GM12801 (cell line): ENCODE results near the gene HOXD3.

Experiments
- CTCF ChIP-seq: IDR thresholded peaks from one replicate; pipeline ENCODE4 v1.5.1; 2011; ENCODE audit warnings: control low read depth; ENCODE audit not compliant: insufficient read length; ENCODE audit errors: extremely low read depth

HOXD3 gene

GRCh38 chr2:176128982-176129796, 27.9 kb upstream of the HOXD3 start, which contains the start of gene HOXD8:
HOXD8 (plus strand) TSS chr2:176129705; CDS start chr2:176130367, 662 bp downstream.
- no peak for TF ChIP-seq CTCF

- TF ChIP-seq CTCF = no peak
Measured at GRCh38 chr2:176129813-176130146, 27.3 kb upstream of the HOXD3 start.

DNA sequence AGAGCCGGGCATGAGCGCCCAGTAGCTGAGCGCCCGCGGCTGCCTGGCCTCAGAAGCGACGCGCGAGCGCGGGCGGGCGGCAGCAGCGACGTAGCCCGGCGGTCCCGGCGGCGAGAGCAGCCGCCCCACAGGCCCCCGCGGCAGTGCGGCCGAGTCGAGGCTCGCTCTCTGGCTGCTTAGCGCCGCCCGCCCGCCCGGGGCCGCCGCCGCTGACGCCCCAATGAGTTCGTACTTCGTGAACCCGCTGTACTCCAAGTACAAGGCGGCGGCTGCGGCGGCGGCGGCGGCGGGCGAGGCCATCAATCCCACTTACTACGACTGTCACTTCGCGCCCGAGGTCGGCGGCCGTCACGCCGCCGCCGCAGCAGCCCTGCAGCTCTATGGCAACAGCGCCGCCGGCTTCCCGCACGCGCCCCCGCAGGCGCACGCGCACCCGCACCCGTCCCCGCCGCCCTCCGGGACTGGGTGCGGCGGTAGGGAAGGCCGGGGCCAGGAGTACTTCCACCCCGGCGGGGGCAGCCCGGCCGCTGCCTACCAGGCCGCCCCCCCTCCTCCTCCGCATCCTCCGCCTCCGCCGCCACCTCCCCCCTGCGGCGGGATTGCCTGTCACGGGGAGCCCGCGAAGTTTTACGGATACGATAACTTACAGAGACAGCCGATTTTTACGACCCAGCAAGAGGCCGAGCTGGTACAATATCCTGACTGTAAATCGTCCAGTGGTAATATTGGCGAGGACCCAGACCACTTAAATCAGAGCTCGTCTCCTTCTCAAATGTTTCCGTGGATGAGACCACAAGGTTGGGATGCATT, 26.8 kb upstream of the HOXD3 start:
- TF ChIP-seq CTCF = no peak

GRCh38 chr2:176130957-176131847, 25.9 kb upstream of the HOXD3 start:
- no peak for TF ChIP-seq CTCF

GRCh38 chr2:176131848-176132158, 25.3 kb upstream of the HOXD3 start:
- TF ChIP-seq CTCF = no peak

DNA sequence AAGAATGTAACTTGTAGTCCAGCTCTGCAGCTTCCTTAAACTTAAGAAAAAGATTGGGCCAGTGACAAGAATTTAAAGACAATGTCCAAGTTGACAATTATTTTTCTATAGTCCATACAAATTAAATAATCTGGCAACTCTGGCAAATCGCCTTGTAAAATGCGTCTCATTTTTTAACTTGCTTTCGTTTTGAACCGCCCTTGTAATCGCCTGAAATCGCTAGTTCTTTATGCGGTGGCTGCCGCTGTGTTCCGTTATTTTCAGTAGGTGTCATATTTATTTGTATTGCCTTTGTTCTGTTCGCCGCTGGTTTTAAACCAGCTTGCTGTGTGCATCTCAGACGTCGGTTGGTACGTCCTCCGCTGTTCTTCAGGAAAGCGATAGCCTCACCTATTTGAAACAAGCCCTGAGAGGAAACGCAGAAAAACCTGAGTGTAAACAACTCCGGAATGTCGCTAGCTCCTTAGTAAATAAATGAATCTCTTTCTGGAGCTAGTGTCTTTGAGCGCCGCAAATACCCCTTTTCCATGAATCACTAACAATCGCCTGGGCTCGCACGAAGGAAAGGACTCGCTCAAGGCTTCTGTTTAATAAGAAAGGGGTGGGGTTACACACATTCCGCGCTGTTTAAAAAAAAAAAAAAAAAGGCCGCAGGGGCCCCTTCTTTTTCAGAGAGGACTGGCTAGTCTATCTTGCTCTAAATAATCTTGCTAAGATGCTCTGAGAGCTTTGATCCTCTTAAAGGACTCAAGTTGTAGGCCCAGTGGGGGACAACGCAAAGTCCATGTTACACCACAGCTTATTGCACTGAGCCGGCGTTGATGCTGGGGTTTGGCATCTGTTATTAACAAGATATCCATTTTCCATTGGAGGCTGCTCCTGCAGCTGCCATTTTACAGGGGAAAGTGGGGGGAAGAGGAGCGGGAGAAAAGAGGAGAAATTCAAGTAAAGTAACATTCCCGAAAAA, 24.6 kb upstream of the HOXD3 start:
- TF ChIP-seq CTCF = no peak
